MCF 10A (cell line): ENCODE results near the gene GALNT9. TPM values are rescaled to one million over a fixed set of nuclear protein-coding genes. Genes with fewer than 3 reads are reported as not detected.

Source experiments
- BruUV-seq: library from RNA; stranded (reverse); fragments of 400-500 nt; replicated peaks from 2 replicates; lab custom pipeline; 2021; lab: Mats Ljungman, UMichigan
- CTCF ChIA-PET: fragments of 300-600 bp; sonication (Branson Sonifier 250); formaldehyde crosslinking; extraction: SDS; loops from one replicate; lab custom pipeline; 2021; ENCODE audit warnings: antibody characterized with exemption, inconsistent platforms; lab: Yijun Ruan, JAX
- POLR2A ChIA-PET: fragments of 300-600, 350-650 bp; sonication (Branson Sonifier 250); formaldehyde crosslinking; extraction: SDS; loops from one replicate; lab custom pipeline; 2020; ENCODE audit warnings: antibody characterized with exemption, inconsistent platforms; lab: Yijun Ruan, JAX
- DNase-seq: peaks from one replicate; pipeline ENCODE4 v3.0.0-alpha.2; 2018; ENCODE audit not compliant: unreplicated experiment
- H3K27ac Mint-ChIP-seq: one replicate; pipeline ENCODE4 v1.8.0; 2022; ENCODE audit warnings: mild to moderate bottlenecking, low read depth, mixed read lengths; ENCODE audit not compliant: unreplicated experiment
- H3K27me3 Mint-ChIP-seq: one replicate; pipeline ENCODE4 v1.8.0; 2022; ENCODE audit warnings: mixed read lengths; ENCODE audit not compliant: insufficient read depth, unreplicated experiment
- H3K36me3 Mint-ChIP-seq: one replicate; pipeline ENCODE4 v1.8.0; 2022; ENCODE audit warnings: mild to moderate bottlenecking, moderate library complexity, mixed read lengths; ENCODE audit not compliant: insufficient read depth, unreplicated experiment
- H3K4me1 Mint-ChIP-seq: one replicate; pipeline ENCODE4 v1.8.0; 2022; ENCODE audit warnings: mixed read lengths; ENCODE audit not compliant: insufficient read depth, unreplicated experiment
- H3K4me3 Mint-ChIP-seq: one replicate; pipeline ENCODE4 v1.8.0; 2022; ENCODE audit warnings: mild to moderate bottlenecking, moderate library complexity, mixed read lengths; ENCODE audit not compliant: unreplicated experiment
- H3K9me3 Mint-ChIP-seq: one replicate; pipeline ENCODE4 v1.8.0; 2022; ENCODE audit warnings: mixed read lengths; ENCODE audit not compliant: unreplicated experiment
- intact Hi-C: fragments of 100-400 bp; cut with micrococcal nuclease; formaldehyde crosslinking; loops from 2 replicates; pipeline ENCODE4 v1.14.1; 2022
- total RNA-seq: library from RNA; stranded (reverse); gene quantifications from 2 replicates; pipeline ENCODE4 v1.2.3, GENCODE V29; 2022
- TF ChIP-seq, protein P1 (sequence below): fragments of 200-600 bp; IDR thresholded peaks from one replicate; pipeline ENCODE4 v1.8.0; 2022; ENCODE audit warnings: antibody characterized with exemption, mild to moderate bottlenecking; ENCODE audit not compliant: unreplicated experiment

The GALNT9 gene
- total RNA-seq, 1 experiment from 2014 or later: 4.4 TPM

DNA sequence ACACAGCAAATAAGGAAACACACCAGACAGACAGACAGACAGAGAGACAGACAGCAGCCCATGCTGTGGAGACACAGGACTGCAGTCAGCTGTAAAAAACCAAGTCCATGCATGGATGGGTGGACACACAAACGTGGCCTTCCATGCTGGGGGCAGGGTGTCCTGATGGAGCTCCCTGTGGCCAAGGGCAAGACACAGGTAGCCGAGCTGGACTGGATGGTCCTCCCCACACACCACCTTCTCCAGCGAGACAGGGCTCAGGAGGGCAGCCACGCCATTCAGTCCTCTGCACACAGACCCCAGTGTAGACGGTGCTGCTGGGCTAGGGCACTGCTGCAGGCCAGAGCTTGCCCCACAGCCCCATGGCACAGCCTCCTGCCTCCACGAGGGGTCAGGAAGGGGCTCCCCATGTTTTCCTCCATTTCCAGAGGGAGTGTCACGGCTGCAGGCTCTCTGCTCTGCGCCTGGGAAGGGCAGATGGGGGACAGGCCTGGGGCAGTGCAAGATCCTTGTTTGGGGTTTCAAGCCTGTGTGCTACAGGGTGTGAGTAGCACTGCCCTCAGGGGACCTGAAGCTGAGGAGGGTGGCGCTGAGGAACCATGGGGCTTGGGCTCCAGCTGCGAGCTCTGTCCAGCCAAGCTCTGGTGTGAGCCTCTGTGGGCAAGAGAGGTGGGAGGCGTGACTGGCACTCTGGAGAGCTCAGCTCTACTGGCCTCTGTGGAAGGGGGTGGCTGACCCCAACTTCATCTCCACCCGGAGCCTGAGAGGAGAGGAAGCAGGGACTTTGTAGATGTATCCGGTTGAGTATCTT is 67.9 kb downstream of the GALNT9 start:
- no peak overlapping the region for H3K27ac Mint-ChIP-seq
- TF ChIP-seq, protein P1, sequence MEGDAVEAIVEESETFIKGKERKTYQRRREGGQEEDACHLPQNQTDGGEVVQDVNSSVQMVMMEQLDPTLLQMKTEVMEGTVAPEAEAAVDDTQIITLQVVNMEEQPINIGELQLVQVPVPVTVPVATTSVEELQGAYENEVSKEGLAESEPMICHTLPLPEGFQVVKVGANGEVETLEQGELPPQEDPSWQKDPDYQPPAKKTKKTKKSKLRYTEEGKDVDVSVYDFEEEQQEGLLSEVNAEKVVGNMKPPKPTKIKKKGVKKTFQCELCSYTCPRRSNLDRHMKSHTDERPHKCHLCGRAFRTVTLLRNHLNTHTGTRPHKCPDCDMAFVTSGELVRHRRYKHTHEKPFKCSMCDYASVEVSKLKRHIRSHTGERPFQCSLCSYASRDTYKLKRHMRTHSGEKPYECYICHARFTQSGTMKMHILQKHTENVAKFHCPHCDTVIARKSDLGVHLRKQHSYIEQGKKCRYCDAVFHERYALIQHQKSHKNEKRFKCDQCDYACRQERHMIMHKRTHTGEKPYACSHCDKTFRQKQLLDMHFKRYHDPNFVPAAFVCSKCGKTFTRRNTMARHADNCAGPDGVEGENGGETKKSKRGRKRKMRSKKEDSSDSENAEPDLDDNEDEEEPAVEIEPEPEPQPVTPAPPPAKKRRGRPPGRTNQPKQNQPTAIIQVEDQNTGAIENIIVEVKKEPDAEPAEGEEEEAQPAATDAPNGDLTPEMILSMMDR: no peak
- H3K36me3 Mint-ChIP-seq: no peaks in the 10 kb centered on the region
- DNase-seq: no peak
- no TSS peak for BruUV-seq
- no peaks in the 10 kb centered on the region for H3K4me1 Mint-ChIP-seq
- H3K4me3 Mint-ChIP-seq: no peak overlapping the region
- no peaks in the 10 kb centered on the region for H3K9me3 Mint-ChIP-seq
- POLR2A ChIA-PET: no interaction called here
- H3K27me3 Mint-ChIP-seq: peaks cover 67% of the 10 kb centered on the region
- CTCF ChIA-PET: no interaction called here
- intact Hi-C loops: no loop called here

DNA sequence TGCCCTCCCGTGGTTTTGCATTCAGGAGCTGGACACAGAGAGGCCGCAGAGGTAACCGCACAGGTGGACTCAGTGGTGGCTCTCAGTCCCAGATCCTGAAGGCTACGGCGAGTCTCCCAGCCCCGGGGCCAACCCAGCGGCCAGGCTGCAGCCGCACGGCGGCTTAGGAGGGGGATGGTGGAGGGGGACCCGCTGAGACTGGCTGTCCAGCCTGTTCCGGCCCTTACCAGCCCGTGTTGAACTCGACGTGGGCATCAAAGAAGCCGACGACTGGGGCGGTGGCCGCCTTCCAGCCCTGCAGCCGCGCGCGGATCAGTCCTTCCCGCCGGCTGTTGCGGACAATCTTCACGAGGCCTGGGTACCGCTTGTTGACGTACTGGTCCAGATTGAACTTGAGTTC is 68.7 kb downstream of the GALNT9 start:
- Mint-ChIP-seq H3K4me3 (no peak overlapping the region), H3K27ac (no peak overlapping the region), H3K4me1 (no peaks in the 10 kb centered on the region), H3K27me3 (peaks cover 67% of the 10 kb centered on the region), H3K36me3 (no peaks in the 10 kb centered on the region), H3K9me3 (no peaks in the 10 kb centered on the region)
- TF ChIP-seq, protein P1: no peak
- ChIA-PET POLR2A (no interaction called here), CTCF (interaction anchor here (0.6 kb wide), 1 partner anchor 24 kb away, joined by 3 read pairs; no protein-coding TSS in a partner anchor)
- BruUV-seq: no TSS peak
- intact Hi-C loops: no loop called here
- no peak for DNase-seq

DNA sequence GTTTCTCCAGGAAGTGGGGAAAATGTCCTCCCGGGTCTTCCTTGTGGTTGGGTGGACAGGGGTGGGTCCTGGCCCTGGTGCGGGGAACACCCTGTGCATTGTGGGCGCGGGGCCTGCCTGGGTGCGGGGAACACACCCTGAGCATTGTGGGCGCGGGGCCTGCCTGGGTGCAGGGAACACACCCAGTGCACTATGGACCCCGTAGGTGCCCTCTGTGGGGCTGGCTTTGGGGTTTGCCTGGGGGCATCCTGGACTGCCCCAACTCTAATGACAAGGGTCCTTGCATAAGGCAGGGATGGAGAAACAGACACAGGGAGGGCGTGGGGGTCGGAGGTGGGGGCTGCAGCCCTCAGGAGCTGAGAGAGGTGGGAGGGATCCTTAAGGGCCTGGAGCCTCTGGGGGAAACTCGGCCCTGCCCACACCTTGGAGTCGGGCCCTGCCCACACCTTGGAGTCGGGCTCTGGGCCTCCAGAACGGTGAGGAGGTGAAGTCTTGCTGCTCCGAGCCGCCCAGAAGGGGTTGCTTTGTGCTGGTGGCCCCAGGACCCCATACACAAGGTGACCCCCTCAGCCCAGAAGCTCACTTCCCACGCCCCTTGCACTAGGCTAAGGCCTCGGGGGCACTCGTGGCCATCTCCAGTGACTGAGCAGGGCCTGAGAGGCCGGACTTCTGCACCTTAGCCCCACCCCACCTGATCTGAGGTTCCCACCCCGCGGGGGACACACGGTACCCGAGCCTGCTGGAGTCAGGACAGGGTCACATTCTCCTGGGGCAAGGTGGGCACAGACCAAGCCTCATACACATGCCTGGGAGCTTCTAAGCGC is 69.3 kb downstream of the GALNT9 start:
- ChIA-PET POLR2A (no interaction called here), CTCF (interaction anchor here (0.6 kb wide), 1 partner anchor 25 kb away, joined by 3 read pairs; no protein-coding TSS in a partner anchor)
- TF ChIP-seq, protein P1: no peak
- no peak for DNase-seq
- no peaks in the 10 kb centered on the region for H3K36me3 Mint-ChIP-seq
- BruUV-seq: no TSS peak
- H3K4me3 Mint-ChIP-seq: no peak overlapping the region
- peaks cover 67% of the 10 kb centered on the region for H3K27me3 Mint-ChIP-seq
- H3K9me3 Mint-ChIP-seq: no peaks in the 10 kb centered on the region
- intact Hi-C loops: no loop called here
- H3K4me1 Mint-ChIP-seq: no peaks in the 10 kb centered on the region
- no peak overlapping the region for H3K27ac Mint-ChIP-seq

DNA sequence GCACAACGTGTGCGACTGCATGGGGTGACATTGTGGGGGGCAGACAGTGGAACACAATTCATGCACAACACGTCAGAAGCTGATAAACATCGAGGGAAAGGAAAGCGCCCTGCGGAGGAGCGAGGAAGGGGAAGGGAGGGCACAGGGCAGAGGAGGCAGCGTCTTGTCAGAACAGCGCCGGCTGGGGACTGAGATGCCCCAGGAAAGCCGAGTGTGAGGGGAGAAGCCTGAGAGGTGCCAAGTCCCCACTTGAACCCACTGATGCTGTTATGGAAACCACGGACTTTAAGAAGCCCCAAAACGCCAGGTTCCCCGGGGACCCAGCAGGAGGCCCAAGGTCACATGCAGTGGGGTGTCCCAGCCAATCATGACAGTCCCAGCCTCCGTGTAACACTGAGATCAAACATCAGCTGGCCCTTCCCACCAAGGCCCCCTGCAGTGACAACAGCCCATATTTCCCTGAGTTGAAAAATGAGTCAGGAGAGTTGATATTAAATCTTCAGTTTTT is 70.0 kb downstream of the GALNT9 start:
- intact Hi-C loops: no loop called here
- TF ChIP-seq, protein P1: no peak
- no peak overlapping the region for H3K4me3 Mint-ChIP-seq
- H3K27me3 Mint-ChIP-seq: peaks cover 66% of the 10 kb centered on the region
- H3K36me3 Mint-ChIP-seq: no peaks in the 10 kb centered on the region
- POLR2A ChIA-PET: no interaction called here
- H3K9me3 Mint-ChIP-seq: no peaks in the 10 kb centered on the region
- no peaks in the 10 kb centered on the region for H3K4me1 Mint-ChIP-seq
- CTCF ChIA-PET: no interaction called here
- H3K27ac Mint-ChIP-seq: no peak overlapping the region
- no TSS peak for BruUV-seq
- DNase-seq: no peak
